Measurements from ENCODE around the gene PAK5.

Gene PAK5

GRCh38 chr20:9543214-9543613 is 295.7 kb downstream of the PAK5 start:
- no peak overlapping the region for H3K4me3 ChIP-seq (replicated peaks; ENCODE audit: low read depth, low read length)
- no peak for TF ChIP-seq CTCF (IDR thresholded peaks at IDR 0.05; ENCODE audit: low read depth, low read length, missing control alignments)
- no peak for DNase-seq (ENCODE audit: extremely low read depth, low read depth)

GRCh38 chr20:9535449-9535848 is 303.4 kb downstream of the PAK5 start:
- no peak for TF ChIP-seq CTCF (IDR thresholded peaks at IDR 0.05; ENCODE audit: low read depth, low read length, missing control alignments)
- DNase-seq (ENCODE audit: extremely low read depth, low read depth) = no peak
- no peak overlapping the region for H3K4me3 ChIP-seq (replicated peaks; ENCODE audit: low read depth, low read length)

GRCh38 chr20:9534025-9534424 is 304.9 kb downstream of the PAK5 start:
- no peak overlapping the region for H3K4me3 ChIP-seq (replicated peaks; ENCODE audit: low read depth, low read length)
- no peak for TF ChIP-seq CTCF (IDR thresholded peaks at IDR 0.05; ENCODE audit: low read depth, low read length, missing control alignments)
- no peak for DNase-seq (ENCODE audit: extremely low read depth, low read depth)

GRCh38 chr20:9532069-9532838 is 306.6 kb downstream of the PAK5 start:
- no peak for TF ChIP-seq CTCF (IDR thresholded peaks at IDR 0.05; ENCODE audit: low read depth, low read length, missing control alignments)
- peak; percentile 58 for DNase-seq (ENCODE audit: extremely low read depth, low read depth)

GRCh38 chr20:9531581-9531980 is 307.3 kb downstream of the PAK5 start:
- TF ChIP-seq CTCF (IDR thresholded peaks at IDR 0.05; ENCODE audit: low read depth, low read length, missing control alignments) = no peak
- DNase-seq (ENCODE audit: extremely low read depth, low read depth) = no peak

More at GRCh38 chr20:9532069-9532838, 306.6 kb downstream of the PAK5 start:
- no peak overlapping the region for H3K4me3 ChIP-seq (replicated peaks; ENCODE audit: low read depth, low read length)

GRCh38 chr20:9523636-9524035 is 315.2 kb downstream of the PAK5 start:
- DNase-seq (ENCODE audit: extremely low read depth, low read depth) = no peak
- TF ChIP-seq CTCF (IDR thresholded peaks at IDR 0.05; ENCODE audit: low read depth, low read length, missing control alignments) = no peak
- H3K4me3 ChIP-seq (replicated peaks; ENCODE audit: low read depth, low read length) = no peak overlapping the region

More at GRCh38 chr20:9531581-9531980, 307.3 kb downstream of the PAK5 start:
- H3K4me3 ChIP-seq (replicated peaks; ENCODE audit: low read depth, low read length) = no peak overlapping the region
